ENCODE data around the gene HNRNPA0.

GRCh38 chr5:137727623-137728022 lies 26.5 kb downstream of the HNRNPA0 start:
- TF ChIP-seq CTCF (IDR thresholded peaks at IDR 0.05; ENCODE audit: insufficient read depth, low read length, poor library complexity, severe bottlenecking) (no peak), EZH2phosphoT487 (conservative IDR thresholded peaks at IDR 0.05; ENCODE audit: low read length) (no peak)
